B cell (primary cell): ENCODE results near the gene UGT1A4. TPM values are rescaled to one million over a fixed set of nuclear protein-coding genes. Genes with fewer than 3 reads are reported as not detected.

Experiments used
- ATAC-seq: fragments of 200-7000 bp; cut with Tn5 transposase; one replicate; pipeline ENCODE4 v1.10.0; 2021; ENCODE audit warnings: low read depth, mild to moderate bottlenecking, moderate number of reproducible peaks, moderate library complexity
- CTCF ChIA-PET: fragments of 350-600 bp; sonication (Branson Sonifier 250); formaldehyde crosslinking; loops from one replicate; lab custom pipeline; 2021; ENCODE audit warnings: antibody characterized with exemption, inconsistent platforms; lab: Charles Lee
- POLR2A ChIA-PET: fragments of 350-600 bp; sonication (Branson Sonifier 250); formaldehyde crosslinking; loops from one replicate; lab custom pipeline; 2021; ENCODE audit warnings: antibody characterized with exemption; lab: Charles Lee
- DNase-seq: peaks from one replicate; pipeline ENCODE4 v3.0.0; 2013
- H2AFZ ChIP-seq: 2 replicates; pipeline ENCODE4 v1.6.1; 2012; ENCODE audit warnings: mild to moderate bottlenecking, low read depth, low read length; ENCODE audit not compliant: insufficient read depth, poor library complexity, severe bottlenecking
- H3K27ac ChIP-seq, 2 donors: 1 replicate in 1 of 2; 2 replicates in 1 of 2; pipeline ENCODE4 v1.5.1; 2012 to 2013; ENCODE audit warnings: low read length in 2 of 2, mild to moderate bottlenecking in 2 of 2, moderate library complexity in 1 of 2
- H3K27me3 ChIP-seq, 4 experiments: fragments of 200-600 bp in 1 of 4; sonication (generic) in 1 of 4; replicated peaks in 1 of 4; 1 replicate in 2 of 4; 2 replicates in 2 of 4; pipeline versions ENCODE4 v1.6.1 to v1.7.0; 2013 to 2016; ENCODE audit warnings: low read length in 3 of 4, mild to moderate bottlenecking in 2 of 4, mixed read lengths in 1 of 4, moderate library complexity in 1 of 4; ENCODE audit not compliant: insufficient read depth in 4 of 4, control insufficient read depth in 3 of 4; ENCODE audit errors: control extremely low read depth in 1 of 4
- H3K36me3 ChIP-seq, 2 experiments: replicated peaks in 1 of 2; 1 replicate in 1 of 2; 2 replicates in 1 of 2; pipeline versions ENCODE4 v1.6.1 to v1.7.1; 2013; ENCODE audit warnings: low read length in 1 of 2; ENCODE audit not compliant: insufficient read depth in 2 of 2, control insufficient read depth in 1 of 2; ENCODE audit errors: control extremely low read depth in 1 of 2, extremely low read depth in 1 of 2
- H3K4me1 ChIP-seq, 2 donors: fragments of 200-600 bp in 1 of 2; sonication (generic) in 1 of 2; 1 replicate in 1 of 2; 2 replicates in 1 of 2; pipeline versions ENCODE4 v1.5.1 to v1.6.1; 2013 to 2017; ENCODE audit warnings: low read length in 2 of 2; ENCODE audit not compliant: control insufficient read depth in 2 of 2, insufficient read depth in 2 of 2
- H3K4me2 ChIP-seq: replicated peaks from 2 replicates; pipeline ENCODE3; 2012; ENCODE audit warnings: mild to moderate bottlenecking, low read depth, low read length; ENCODE audit not compliant: poor library complexity, severe bottlenecking
- H3K4me3 ChIP-seq, 5 experiments: fragments of 200-600 bp in 1 of 5; sonication (generic) in 1 of 5; 1 replicate in 3 of 5; 2 replicates in 2 of 5; pipeline versions ENCODE4 v1.5.1 to v1.7.0; 2011 to 2016; ENCODE audit warnings: low read length in 4 of 5, mild to moderate bottlenecking in 4 of 5, low read depth in 2 of 5, control low read depth in 1 of 5, moderate library complexity in 1 of 5; ENCODE audit not compliant: insufficient read depth in 1 of 5; ENCODE audit errors: control extremely low read depth in 1 of 5, extremely low read depth in 1 of 5
- H3K79me2 ChIP-seq: fragments of 200-600 bp; sonication (generic); one replicate; pipeline ENCODE4 v1.6.0; 2016; ENCODE audit warnings: low read length; ENCODE audit not compliant: control insufficient read depth, insufficient read depth
- H3K9ac ChIP-seq: fragments of 200-600 bp; sonication (generic); 2 replicates; pipeline ENCODE4 v1.6.1; 2017; ENCODE audit warnings: mild to moderate bottlenecking, low read length, moderate library complexity
- H3K9me3 ChIP-seq, 3 donors: one replicate each; pipeline versions ENCODE4 v1.6.1 to v1.7.1; 2013; ENCODE audit warnings: low read length in 2 of 3; ENCODE audit not compliant: control insufficient read depth in 2 of 3, insufficient read depth in 1 of 3; ENCODE audit errors: control extremely low read depth in 1 of 3
- H4K20me1 ChIP-seq: 2 replicates; pipeline ENCODE4 v1.6.0; 2012; ENCODE audit warnings: mild to moderate bottlenecking, low read length; ENCODE audit not compliant: insufficient read depth, control insufficient read depth, poor library complexity, severe bottlenecking
- H3K27ac Mint-ChIP-seq: one replicate; pipeline ENCODE4 v1.8.0; 2021; ENCODE audit warnings: mixed read lengths
- H3K27me3 Mint-ChIP-seq: one replicate; pipeline ENCODE4 v1.8.0; 2021; ENCODE audit warnings: mixed read lengths
- H3K4me1 Mint-ChIP-seq: one replicate; pipeline ENCODE4 v1.8.0; 2021; ENCODE audit warnings: mixed read lengths
- H3K4me3 Mint-ChIP-seq: one replicate; pipeline ENCODE4 v1.8.0; 2021; ENCODE audit warnings: mixed read lengths
- H3K9me3 Mint-ChIP-seq: one replicate; pipeline ENCODE4 v1.8.0; 2022; ENCODE audit warnings: mixed read lengths; ENCODE audit not compliant: insufficient read depth
- EZH2 ChIP-seq: IDR thresholded peaks from 2 replicates; pipeline ENCODE4 v1.6.1; 2012; ENCODE audit warnings: borderline replicate concordance, low read depth, mild to moderate bottlenecking, moderate library complexity, low read length; ENCODE audit not compliant: insufficient read depth, poor library complexity, severe bottlenecking
- WGBS: methylation state at CpG from one replicate; pipeline ENCODE4 v1.1.5; 2013; ENCODE audit warnings: missing lambda C conversion rate; ENCODE audit not compliant: insufficient coverage; 5-methylcytosine and 5-hydroxymethylcytosine counted together
- intact Hi-C: fragments of 100-400 bp; cut with micrococcal nuclease; formaldehyde crosslinking; loops from one replicate; pipeline ENCODE4 v1.10.0; 2022
- polyA plus RNA-seq: library from polyadenylated mRNA; depleted of rRNA; stranded (reverse); fragments of >200 nt; gene quantifications from 2 replicates; pipeline ENCODE4 v1.2.3, GENCODE V29; 2012
- total RNA-seq, 2 donors: library from RNA; stranded (reverse); fragments of 120-200 nt in 1 of 2; gene quantifications; 1 replicate in 1 of 2; 2 replicates in 1 of 2; pipeline versions ENCODE4 v1.2.3 to v1.2.4, GENCODE V29; 2013 to 2022
- TF ChIP-seq, protein P1 (sequence below): fragments of 200-600 bp; IDR thresholded peaks from one replicate; pipeline ENCODE4 v1.8.0; 2022; ENCODE audit warnings: antibody characterized with exemption, mild to moderate bottlenecking

The UGT1A4 gene
- total and polyA plus RNA-seq, 2 donors (not counting 1 experiment from before 2014, with no cell fraction given), result not detected

DNA sequence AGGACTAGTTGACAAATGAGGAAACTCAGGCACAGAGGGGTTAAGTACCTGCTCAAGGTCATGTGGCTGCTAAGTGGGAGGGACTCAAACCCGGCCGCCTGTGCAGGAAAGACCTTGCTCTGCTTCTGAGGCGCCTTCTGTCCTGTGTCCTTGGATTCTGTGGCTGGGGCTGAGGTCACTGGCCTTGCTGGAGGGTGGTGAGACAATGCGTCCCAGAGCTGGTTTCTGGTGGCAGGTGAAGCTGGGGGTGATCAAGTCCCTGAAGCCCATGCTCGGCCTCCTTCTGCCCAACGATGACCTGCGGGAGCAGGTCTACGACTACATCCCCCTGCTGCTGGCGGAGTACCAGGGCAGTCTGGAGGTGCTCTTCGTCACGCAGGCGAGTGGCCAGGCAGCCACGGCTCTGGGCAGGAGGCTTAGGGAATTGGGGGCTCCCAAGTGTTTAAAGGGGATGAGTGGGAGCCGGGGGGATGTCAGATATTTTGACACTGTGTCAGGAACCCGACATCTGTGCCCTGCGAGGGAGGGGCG lies 75.7 kb downstream of the UGT1A4 start:
- H2AFZ ChIP-seq, result no peak overlapping the region
- TF ChIP-seq EZH2, result no peak
- TF ChIP-seq, protein P1, sequence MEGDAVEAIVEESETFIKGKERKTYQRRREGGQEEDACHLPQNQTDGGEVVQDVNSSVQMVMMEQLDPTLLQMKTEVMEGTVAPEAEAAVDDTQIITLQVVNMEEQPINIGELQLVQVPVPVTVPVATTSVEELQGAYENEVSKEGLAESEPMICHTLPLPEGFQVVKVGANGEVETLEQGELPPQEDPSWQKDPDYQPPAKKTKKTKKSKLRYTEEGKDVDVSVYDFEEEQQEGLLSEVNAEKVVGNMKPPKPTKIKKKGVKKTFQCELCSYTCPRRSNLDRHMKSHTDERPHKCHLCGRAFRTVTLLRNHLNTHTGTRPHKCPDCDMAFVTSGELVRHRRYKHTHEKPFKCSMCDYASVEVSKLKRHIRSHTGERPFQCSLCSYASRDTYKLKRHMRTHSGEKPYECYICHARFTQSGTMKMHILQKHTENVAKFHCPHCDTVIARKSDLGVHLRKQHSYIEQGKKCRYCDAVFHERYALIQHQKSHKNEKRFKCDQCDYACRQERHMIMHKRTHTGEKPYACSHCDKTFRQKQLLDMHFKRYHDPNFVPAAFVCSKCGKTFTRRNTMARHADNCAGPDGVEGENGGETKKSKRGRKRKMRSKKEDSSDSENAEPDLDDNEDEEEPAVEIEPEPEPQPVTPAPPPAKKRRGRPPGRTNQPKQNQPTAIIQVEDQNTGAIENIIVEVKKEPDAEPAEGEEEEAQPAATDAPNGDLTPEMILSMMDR, result no peak
- no peak overlapping the region for H3K27ac Mint-ChIP-seq
- no peaks in the 10 kb centered on the region for H3K79me2 ChIP-seq
- no peaks in the 10 kb centered on the region for H4K20me1 ChIP-seq
- H3K27me3 Mint-ChIP-seq, result peaks cover 4% of the 10 kb centered on the region
- H3K4me1 Mint-ChIP-seq, result no peaks in the 10 kb centered on the region
- no peaks in the 10 kb centered on the region for H3K4me1 ChIP-seq
- ChIA-PET POLR2A (no interaction called here), CTCF (no interaction called here)
- H3K4me3 Mint-ChIP-seq, result no peak overlapping the region
- H3K9me3 ChIP-seq, result peaks cover 0 to 8% (median 0%) of the 10 kb centered on the region in 3 donors
- no peak overlapping the region for H3K4me3 ChIP-seq
- no peaks in the 10 kb centered on the region for H3K27me3 ChIP-seq
- WGBS, result 89% methylated on average over 17 of the region's 17 CpGs
- H3K36me3 ChIP-seq, result no peaks in the 10 kb centered on the region
- intact Hi-C loops, result no loop called here
- ATAC-seq, result no peak
- no peak overlapping the region for H3K4me2 ChIP-seq
- no peak for DNase-seq
- peaks cover 2% of the 10 kb centered on the region for H3K9me3 Mint-ChIP-seq
- H3K9ac ChIP-seq, result no peak overlapping the region
- H3K27ac ChIP-seq, result no peak overlapping the region

DNA sequence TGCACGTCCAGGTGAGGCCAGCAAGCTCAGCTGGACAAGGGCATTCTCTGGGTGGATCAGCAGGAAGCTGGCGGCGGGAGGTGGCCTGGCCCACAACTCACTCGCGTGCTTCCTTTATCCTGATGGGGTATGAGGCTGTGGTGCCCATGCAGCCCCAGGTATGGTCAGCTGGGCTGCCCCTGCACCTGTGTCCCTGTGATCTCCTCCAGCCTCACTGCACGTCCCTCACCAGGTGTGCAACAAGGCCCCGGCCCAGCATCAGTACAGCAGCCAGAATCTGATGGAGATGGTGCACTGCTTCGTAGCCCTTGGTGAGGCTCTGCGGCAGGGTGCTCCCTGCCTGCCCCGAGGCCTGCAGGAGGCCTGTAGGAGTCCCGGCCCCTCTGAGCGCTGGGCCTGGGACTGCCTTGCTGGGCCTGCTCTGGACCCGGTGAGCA lies 77.2 kb downstream of the UGT1A4 start:
- Mint-ChIP-seq H3K27ac (no peak overlapping the region), H3K4me3 (no peak overlapping the region), H3K9me3 (peaks cover 2% of the 10 kb centered on the region), H3K4me1 (no peaks in the 10 kb centered on the region), H3K27me3 (peaks cover 3% of the 10 kb centered on the region)
- Histone ChIP-seq H3K4me1 (no peaks in the 10 kb centered on the region), H3K27ac (no peak overlapping the region), H2AFZ (no peak overlapping the region), H3K4me3 (no peak overlapping the region), H3K4me2 (no peak overlapping the region), H3K9ac (no peak overlapping the region), H3K36me3 (no peaks in the 10 kb centered on the region), H3K27me3 (no peaks in the 10 kb centered on the region), H3K79me2 (no peaks in the 10 kb centered on the region), H3K9me3 (peaks cover 0 to 3% (median 0%) of the 10 kb centered on the region in 3 donors), H4K20me1 (no peaks in the 10 kb centered on the region)
- no peak for ATAC-seq
- ChIA-PET POLR2A (no interaction called here), CTCF (no interaction called here)
- 93% methylated on average over 13 of the region's 13 CpGs for WGBS
- TF ChIP-seq, protein P1, result no peak
- TF ChIP-seq EZH2, result no peak
- intact Hi-C loops, result no loop called here
- DNase-seq, result no peak
